Ishikawa (cell line): ENCODE results near the gene ATL3.
A peak's percentile ranks its signal among the peaks of the same experiment; 100 is the strongest.

Experiments
- CEBPB ChIP-seq: IDR thresholded peaks from 2 replicates; pipeline ENCODE4 v1.6.1; 2012
- CREB1 ChIP-seq: IDR thresholded peaks from 2 replicates; pipeline ENCODE4 v1.6.1; 2012; ENCODE audit warnings: low read depth
- EP300 ChIP-seq: IDR thresholded peaks from 2 replicates; pipeline ENCODE4 v1.6.1; 2012; ENCODE audit warnings: borderline replicate concordance
- FOXM1 ChIP-seq: IDR thresholded peaks from 2 replicates; pipeline ENCODE4 v1.6.1; 2012; ENCODE audit warnings: low read depth, borderline replicate concordance
- NFIC ChIP-seq: IDR thresholded peaks from 2 replicates; pipeline ENCODE4 v1.6.1; 2012
- RAD21 ChIP-seq: IDR thresholded peaks from 2 replicates; pipeline ENCODE4 v1.6.1; 2012; ENCODE audit warnings: low read depth
- TAF1 ChIP-seq: IDR thresholded peaks from 2 replicates; pipeline ENCODE4 v1.6.1; 2012; ENCODE audit warnings: low read depth, mild to moderate bottlenecking
- TCF12 ChIP-seq: IDR thresholded peaks from 2 replicates; pipeline ENCODE4 v1.6.1; 2012; ENCODE audit warnings: low read depth
- TEAD4 ChIP-seq: IDR thresholded peaks from 2 replicates; pipeline ENCODE4 v1.6.1; 2012
- YY1 ChIP-seq: IDR thresholded peaks from 2 replicates; pipeline ENCODE4 v1.6.1; 2012; ENCODE audit warnings: low read depth
- TF ChIP-seq, protein P1 (sequence below): IDR thresholded peaks from 2 replicates; pipeline ENCODE4 v1.6.1; 2012
- TF ChIP-seq, protein P2 (sequence below): IDR thresholded peaks from 2 replicates; pipeline ENCODE4 v1.6.1; 2012; ENCODE audit warnings: low read depth, mild to moderate bottlenecking

DNA sequence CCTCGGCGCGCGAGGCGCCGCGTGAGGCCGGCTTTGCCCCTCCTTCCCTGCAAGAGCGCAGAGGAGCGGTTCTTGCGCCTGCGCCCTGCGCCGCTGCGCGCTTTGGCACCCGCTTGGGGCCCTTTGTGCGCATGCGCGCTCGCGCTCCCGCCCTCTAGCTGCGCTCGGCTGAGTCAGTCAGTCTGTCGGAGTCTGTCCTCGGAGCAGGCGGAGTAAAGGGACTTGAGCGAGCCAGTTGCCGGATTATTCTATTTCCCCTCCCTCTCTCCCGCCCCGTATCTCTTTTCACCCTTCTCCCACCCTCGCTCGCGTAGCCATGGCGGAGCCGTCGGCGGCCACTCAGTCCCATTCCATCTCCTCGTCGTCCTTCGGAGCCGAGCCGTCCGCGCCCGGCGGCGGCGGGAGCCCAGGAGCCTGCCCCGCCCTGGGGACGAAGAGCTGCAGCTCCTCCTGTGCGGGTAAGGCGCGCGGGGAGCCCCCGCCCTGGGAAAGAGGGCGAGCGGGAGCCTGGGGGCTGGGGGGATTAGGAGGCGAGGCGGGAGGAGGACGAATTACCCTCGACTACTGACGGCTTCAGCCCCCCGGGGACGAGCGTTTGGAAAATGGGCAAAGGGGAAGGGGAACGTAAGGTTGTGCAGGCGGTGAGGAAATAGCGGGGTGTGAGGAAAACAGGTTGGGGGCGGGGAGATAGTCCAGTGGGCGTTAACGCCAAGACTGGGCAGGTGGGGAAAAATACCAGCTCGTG, 10.3 kb upstream of the ATL3 start, which contains the start of gene RTN3:
- TF ChIP-seq FOXM1 (no peak), EP300 (no peak), NFIC (no peak), TCF12 (no peak), CREB1 (no peak), YY1 (peak; percentile 46), CEBPB (no peak), RAD21 (no peak), TAF1 (peak; percentile 92), TEAD4 (no peak)
- TF ChIP-seq, protein P1, sequence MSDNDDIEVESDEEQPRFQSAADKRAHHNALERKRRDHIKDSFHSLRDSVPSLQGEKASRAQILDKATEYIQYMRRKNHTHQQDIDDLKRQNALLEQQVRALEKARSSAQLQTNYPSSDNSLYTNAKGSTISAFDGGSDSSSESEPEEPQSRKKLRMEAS = peak; percentile 89
- TF ChIP-seq, protein P2, sequence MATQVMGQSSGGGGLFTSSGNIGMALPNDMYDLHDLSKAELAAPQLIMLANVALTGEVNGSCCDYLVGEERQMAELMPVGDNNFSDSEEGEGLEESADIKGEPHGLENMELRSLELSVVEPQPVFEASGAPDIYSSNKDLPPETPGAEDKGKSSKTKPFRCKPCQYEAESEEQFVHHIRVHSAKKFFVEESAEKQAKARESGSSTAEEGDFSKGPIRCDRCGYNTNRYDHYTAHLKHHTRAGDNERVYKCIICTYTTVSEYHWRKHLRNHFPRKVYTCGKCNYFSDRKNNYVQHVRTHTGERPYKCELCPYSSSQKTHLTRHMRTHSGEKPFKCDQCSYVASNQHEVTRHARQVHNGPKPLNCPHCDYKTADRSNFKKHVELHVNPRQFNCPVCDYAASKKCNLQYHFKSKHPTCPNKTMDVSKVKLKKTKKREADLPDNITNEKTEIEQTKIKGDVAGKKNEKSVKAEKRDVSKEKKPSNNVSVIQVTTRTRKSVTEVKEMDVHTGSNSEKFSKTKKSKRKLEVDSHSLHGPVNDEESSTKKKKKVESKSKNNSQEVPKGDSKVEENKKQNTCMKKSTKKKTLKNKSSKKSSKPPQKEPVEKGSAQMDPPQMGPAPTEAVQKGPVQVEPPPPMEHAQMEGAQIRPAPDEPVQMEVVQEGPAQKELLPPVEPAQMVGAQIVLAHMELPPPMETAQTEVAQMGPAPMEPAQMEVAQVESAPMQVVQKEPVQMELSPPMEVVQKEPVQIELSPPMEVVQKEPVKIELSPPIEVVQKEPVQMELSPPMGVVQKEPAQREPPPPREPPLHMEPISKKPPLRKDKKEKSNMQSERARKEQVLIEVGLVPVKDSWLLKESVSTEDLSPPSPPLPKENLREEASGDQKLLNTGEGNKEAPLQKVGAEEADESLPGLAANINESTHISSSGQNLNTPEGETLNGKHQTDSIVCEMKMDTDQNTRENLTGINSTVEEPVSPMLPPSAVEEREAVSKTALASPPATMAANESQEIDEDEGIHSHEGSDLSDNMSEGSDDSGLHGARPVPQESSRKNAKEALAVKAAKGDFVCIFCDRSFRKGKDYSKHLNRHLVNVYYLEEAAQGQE = no peak
